GM19193 (cell line): ENCODE measurements around the gene GPX4.
A peak's percentile ranks its signal among the peaks of the same experiment; 100 is the strongest.

Experiments
- POLR2A ChIP-seq: IDR thresholded peaks from 4 replicates; pipeline ENCODE4 v1.6.1; 2011; ENCODE audit not compliant: insufficient read depth, insufficient read length; ENCODE audit errors: extremely low read depth

The GPX4 gene

GRCh38 chr19:1065606-1066109 is 38.1 kb upstream of the GPX4 start:
- no peak for TF ChIP-seq POLR2A

- no peak for TF ChIP-seq POLR2A
Measured at GRCh38 chr19:1066251-1066747, 37.5 kb upstream of the GPX4 start.

DNA sequence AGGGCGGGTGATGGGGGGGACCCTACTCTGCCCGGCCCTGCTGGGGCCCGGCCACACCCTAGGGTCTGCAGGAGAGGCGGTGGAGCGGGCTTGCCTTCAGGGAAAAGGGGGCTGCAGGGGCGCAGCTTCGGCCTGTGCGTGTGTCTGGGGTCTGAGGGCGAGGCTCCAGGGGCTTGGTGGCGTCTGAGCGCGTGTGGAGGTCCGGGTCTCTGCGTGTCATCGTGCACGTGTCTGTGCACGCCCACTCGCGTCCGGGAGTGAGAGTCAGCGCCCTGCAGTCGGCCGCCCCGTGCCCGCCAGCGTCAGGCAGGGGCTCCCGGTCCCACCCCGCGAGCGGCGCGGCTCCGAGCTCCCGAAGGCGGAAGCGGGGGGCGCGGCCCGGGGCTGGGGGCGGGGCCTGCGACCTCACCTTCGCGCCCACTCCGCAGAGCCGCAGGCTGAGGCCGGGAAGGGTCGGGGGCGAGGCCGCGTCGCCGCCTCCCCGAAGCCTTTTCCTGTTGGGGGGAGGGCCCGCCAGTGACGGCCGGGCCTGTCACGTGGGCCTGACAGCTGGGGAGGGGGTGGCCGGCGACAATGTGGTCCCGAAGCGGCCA is 37.0 kb upstream of the GPX4 start, which contains the start of gene ARHGAP45:
TSS of gene ARHGAP45 (plus strand) at position 420 of the 593 bp plus-strand sequence. CDS start 239 bp downstream, outside the sequence.
- TF ChIP-seq POLR2A = peak; percentile 31

DNA sequence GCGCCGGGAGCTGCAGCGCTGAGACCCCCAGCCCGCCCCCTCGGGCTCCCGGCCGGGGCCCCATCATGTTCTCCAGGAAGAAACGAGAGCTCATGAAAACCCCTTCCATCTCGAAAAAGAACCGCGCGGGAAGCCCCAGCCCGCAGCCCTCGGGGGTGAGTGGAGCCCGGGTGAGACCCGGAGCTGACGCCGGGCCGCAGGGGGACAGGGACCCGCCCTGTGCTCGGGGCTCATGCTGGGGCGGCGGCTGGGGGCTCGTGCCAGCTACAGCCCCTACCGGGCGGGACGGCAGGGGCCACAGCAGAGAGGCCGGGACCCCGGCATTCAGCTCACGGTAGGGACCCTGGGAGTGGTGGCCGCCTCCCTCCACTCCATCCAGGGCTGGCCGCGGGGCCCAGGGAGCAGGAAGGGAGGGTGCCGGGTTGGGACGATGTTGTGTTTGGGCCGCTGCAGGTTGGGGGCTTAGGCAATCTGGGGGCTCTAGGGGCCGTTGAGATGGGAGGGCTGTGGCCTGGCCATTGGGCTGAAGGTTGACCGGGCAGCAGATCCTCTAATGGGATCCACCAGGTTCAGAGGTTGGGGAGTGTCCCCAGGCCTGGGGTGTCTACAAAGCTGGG is 36.3 kb upstream of the GPX4 start:
- TF ChIP-seq POLR2A = peak; percentile 4

DNA sequence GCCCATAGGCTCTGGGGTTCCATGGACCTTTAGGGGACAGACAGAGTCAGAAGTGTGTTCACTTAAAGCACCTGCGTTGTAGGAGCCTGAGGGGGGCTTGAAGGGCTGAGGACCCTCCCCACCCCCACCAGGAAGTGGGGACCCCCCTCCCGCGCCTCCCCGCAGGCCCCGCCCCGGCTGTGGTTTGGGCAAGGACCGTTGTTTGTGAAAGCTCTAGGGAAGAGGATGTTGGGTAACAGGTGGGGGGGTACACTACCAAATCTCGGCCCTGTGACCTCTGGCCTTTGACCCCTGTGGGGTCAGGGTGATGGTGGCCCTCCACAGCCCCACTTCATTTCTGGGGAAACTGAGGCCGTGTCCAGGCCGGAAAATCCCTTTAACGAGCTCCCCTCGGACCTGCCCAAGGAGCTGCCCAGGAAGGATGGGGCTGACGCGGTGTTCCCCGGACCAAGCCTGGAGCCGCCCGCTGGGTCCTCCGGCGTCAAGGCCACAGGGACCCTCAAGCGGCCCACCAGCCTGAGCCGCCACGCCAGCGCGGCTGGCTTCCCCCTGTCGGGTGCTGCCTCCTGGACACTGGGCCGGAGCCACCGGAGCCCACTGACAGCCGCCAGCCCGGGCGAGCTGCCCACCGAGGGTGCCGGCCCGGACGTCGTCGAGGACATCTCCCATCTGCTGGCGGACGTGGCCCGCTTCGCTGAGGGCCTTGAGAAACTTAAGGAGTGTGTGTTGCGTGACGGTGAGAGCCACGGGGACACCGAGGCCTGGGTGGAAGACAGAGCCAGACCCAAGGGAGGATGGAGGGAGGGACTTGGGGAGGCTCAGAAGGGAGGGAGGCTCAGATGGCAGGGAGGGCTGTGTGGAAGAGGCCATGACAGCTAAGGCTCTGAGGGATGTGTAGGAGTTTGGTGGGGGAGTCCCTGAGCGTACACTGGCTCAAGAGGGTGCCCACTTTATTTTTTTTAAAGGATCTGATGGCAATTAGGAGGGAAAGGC is 35.5 kb upstream of the GPX4 start:
- TF ChIP-seq POLR2A = no peak

DNA sequence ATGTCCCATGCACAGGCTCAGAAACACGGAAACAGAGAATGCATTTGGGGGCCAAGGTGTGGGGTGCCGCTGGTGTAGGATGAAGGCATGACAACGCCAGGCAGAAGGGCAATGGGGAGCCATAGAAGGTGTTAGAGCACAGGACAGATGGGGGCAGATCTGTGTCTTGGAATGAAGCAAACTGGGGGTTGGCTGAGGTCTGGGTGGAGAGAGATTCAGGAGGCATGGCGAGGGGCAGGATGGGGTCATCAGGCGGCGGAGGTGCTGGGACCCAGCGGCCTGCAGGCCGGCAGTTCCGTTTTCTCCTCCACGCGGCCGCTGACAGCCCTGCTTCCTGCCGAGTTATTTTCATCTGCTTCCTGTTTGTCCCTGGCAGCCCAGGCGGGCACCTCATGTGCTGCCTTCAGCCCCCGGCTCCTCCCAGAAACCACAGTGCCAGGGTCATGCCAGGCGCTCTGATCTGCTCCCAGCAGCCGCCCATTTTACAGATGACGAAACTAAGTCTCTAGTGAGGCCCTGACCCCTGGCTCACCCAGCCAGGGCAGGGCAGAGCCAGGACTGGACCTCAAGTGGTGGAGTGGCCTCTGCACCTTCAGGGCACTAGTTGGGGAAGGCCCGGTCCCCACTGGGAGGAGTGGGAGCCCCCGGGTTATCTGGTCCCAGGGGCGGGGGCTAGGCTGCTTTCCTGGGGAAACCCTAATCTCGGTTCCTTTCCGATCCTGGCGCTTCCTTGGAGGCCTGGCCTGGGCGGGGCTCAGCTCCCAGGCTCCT is 34.6 kb upstream of the GPX4 start:
- no peak for TF ChIP-seq POLR2A

- TF ChIP-seq POLR2A = no peak
Measured at GRCh38 chr19:1070576-1070930, 33.2 kb upstream of the GPX4 start.

- no peak for TF ChIP-seq POLR2A
Measured at GRCh38 chr19:1070931-1071791, 32.6 kb upstream of the GPX4 start.

- no peak for TF ChIP-seq POLR2A
Measured at GRCh38 chr19:1072371-1073015, 31.3 kb upstream of the GPX4 start.

- TF ChIP-seq POLR2A = no peak
Measured at GRCh38 chr19:1073063-1073955, 30.5 kb upstream of the GPX4 start.

DNA sequence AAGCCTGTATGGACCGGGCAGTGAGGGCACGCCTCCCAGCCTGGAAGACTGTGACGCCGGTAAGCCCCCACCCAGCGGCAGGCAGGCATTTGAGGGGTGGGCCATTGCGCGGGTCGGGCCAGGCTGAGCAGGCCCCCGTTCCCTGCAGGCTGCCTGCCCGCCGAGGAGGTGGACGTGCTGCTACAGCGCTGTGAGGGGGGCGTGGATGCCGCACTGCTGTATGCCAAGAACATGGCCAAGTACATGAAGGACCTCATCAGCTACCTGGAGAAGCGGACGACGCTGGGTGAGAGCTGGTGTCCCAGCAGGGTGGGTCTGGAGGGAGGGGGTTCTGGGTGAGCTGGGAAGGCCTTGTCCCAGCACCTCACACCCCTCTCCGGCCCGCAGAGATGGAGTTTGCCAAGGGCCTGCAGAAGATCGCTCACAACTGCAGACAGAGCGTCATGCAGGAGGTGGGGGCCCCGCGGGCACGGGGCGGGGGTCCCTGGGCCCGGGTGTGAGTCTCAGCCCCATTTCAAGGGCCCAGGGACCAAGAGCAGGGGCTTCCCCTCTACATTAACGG is 29.8 kb upstream of the GPX4 start:
- TF ChIP-seq POLR2A = no peak
